H9 (cell line): Measurements from ENCODE around the gene CCDC186. TPM values are rescaled to one million over a fixed set of nuclear protein-coding genes. Genes with fewer than 3 reads are reported as not detected.
A peak's percentile ranks its signal among the peaks of the same experiment; 100 is the strongest.

Experiments
- DNase-seq: peaks from one replicate; pipeline ENCODE4 v3.0.0-alpha.2; 2017
- H2AFZ ChIP-seq: one replicate; pipeline ENCODE4 v1.6.1; 2013; ENCODE audit warnings: mild to moderate bottlenecking, low read length, control low read depth, moderate library complexity
- H2AK5ac ChIP-seq: 2 replicates; pipeline ENCODE4 v1.6.1; 2013; ENCODE audit warnings: low read length, control low read depth, mixed read lengths; ENCODE audit not compliant: insufficient read length
- H2BK120ac ChIP-seq: one replicate; pipeline ENCODE4 v1.6.1; 2013; ENCODE audit warnings: low read depth, mild to moderate bottlenecking, low read length, control low read depth, inconsistent platforms; ENCODE audit not compliant: poor library complexity, severe bottlenecking
- H2BK12ac ChIP-seq: 2 replicates; pipeline ENCODE4 v1.6.1; 2013; ENCODE audit warnings: low read length, control low read depth, mixed read lengths, low read depth; ENCODE audit not compliant: insufficient read length
- H2BK15ac ChIP-seq: 2 replicates; pipeline ENCODE4 v1.6.1; 2013; ENCODE audit warnings: low read depth, low read length, control low read depth
- H2BK20ac ChIP-seq: one replicate; pipeline ENCODE4 v1.6.1; 2013; ENCODE audit warnings: low read depth, mild to moderate bottlenecking, low read length, control low read depth, inconsistent platforms; ENCODE audit not compliant: poor library complexity, severe bottlenecking
- H2BK5ac ChIP-seq: 2 replicates; pipeline ENCODE4 v1.6.1; 2013; ENCODE audit warnings: low read length, control low read depth, mixed read lengths; ENCODE audit not compliant: insufficient read length
- H3K14ac ChIP-seq: 2 replicates; pipeline ENCODE4 v1.6.1; 2013; ENCODE audit warnings: low read length, control low read depth; ENCODE audit not compliant: insufficient read depth
- H3K18ac ChIP-seq: 2 replicates; pipeline ENCODE4 v1.6.1; 2013; ENCODE audit warnings: low read depth, mild to moderate bottlenecking, mixed read lengths, low read length, control low read depth; ENCODE audit not compliant: insufficient read length
- H3K23ac ChIP-seq: 2 replicates; pipeline ENCODE4 v1.6.1; 2013; ENCODE audit warnings: low read length, control low read depth, mixed read lengths, low read depth; ENCODE audit not compliant: insufficient read length
- H3K23me2 ChIP-seq: 2 replicates; pipeline ENCODE4 v1.6.1; 2013; ENCODE audit warnings: low read depth, mild to moderate bottlenecking, mixed read lengths, low read length, control low read depth; ENCODE audit not compliant: insufficient read length, poor library complexity, severe bottlenecking
- H3K27ac ChIP-seq: 2 replicates; pipeline ENCODE4 v1.5.1; 2013; ENCODE audit warnings: low read length, control low read depth, mixed read lengths, low read depth; ENCODE audit not compliant: insufficient read length
- H3K27me3 ChIP-seq: 2 replicates; pipeline ENCODE4 v1.6.1; 2013; ENCODE audit warnings: low read length, control low read depth, inconsistent platforms; ENCODE audit not compliant: insufficient read depth
- H3K4ac ChIP-seq: 2 replicates; pipeline ENCODE4 v1.6.1; 2013; ENCODE audit warnings: low read depth, mild to moderate bottlenecking, control low read depth, inconsistent platforms, low read length, moderate library complexity
- H3K4me1 ChIP-seq: 2 replicates; pipeline ENCODE4 v1.6.1; 2013; ENCODE audit warnings: low read length, control low read depth, inconsistent platforms; ENCODE audit not compliant: insufficient read depth
- H3K4me2 ChIP-seq: 2 replicates; pipeline ENCODE4 v1.6.1; 2013; ENCODE audit warnings: low read length, control low read depth, mixed read lengths; ENCODE audit not compliant: insufficient read length, insufficient read depth
- H3K56ac ChIP-seq: 2 replicates; pipeline ENCODE4 v1.6.1; 2013; ENCODE audit warnings: low read depth, mild to moderate bottlenecking, mixed read lengths, low read length, control low read depth; ENCODE audit not compliant: insufficient read length
- H3K79me1 ChIP-seq: 2 replicates; pipeline ENCODE4 v1.6.1; 2013; ENCODE audit warnings: low read depth, mild to moderate bottlenecking, moderate library complexity, low read length, control low read depth, inconsistent platforms; ENCODE audit not compliant: insufficient read depth, poor library complexity, severe bottlenecking
- H3K79me2 ChIP-seq: 2 replicates; pipeline ENCODE4 v1.6.1; 2013; ENCODE audit warnings: low read length, control low read depth, inconsistent platforms; ENCODE audit not compliant: insufficient read depth
- H3K9ac ChIP-seq: 2 replicates; pipeline ENCODE4 v1.6.1; 2013; ENCODE audit warnings: low read length, control low read depth, mixed read lengths; ENCODE audit not compliant: insufficient read length; ENCODE audit errors: extremely low read depth
- H3K9me3 ChIP-seq: one replicate; pipeline ENCODE4 v1.6.1; 2013; ENCODE audit warnings: low read depth, low read length, inconsistent platforms; ENCODE audit not compliant: control insufficient read depth
- H3T11ph ChIP-seq: one replicate; pipeline ENCODE4 v1.6.1; 2013; ENCODE audit warnings: mild to moderate bottlenecking, low read length, control low read depth, inconsistent platforms
- H4K20me1 ChIP-seq: one replicate; pipeline ENCODE4 v1.6.1; 2013; ENCODE audit not compliant: control insufficient read depth, insufficient read length, insufficient read depth
- H4K5ac ChIP-seq: 2 replicates; pipeline ENCODE4 v1.6.1; 2013; ENCODE audit warnings: low read depth, mild to moderate bottlenecking, mixed read lengths, low read length, control low read depth; ENCODE audit not compliant: insufficient read length
- H4K8ac ChIP-seq: replicated peaks from 2 replicates; pipeline ENCODE4 v1.6.1; 2013; ENCODE audit warnings: low read length, control low read depth, mixed read lengths, low read depth; ENCODE audit not compliant: insufficient read length
- H4K91ac ChIP-seq: 2 replicates; pipeline ENCODE4 v1.6.1; 2013; ENCODE audit warnings: low read depth, mild to moderate bottlenecking, moderate library complexity, mixed read lengths, low read length, control low read depth; ENCODE audit not compliant: insufficient read length
- H3K27ac Mint-ChIP-seq, 3 experiments: 2 replicates in 2 of 3; 3 replicates in 1 of 3; pipeline ENCODE4 v1.8.0; 2020 to 2021; ENCODE audit warnings: mixed read lengths in 3 of 3, mild to moderate bottlenecking in 1 of 3, moderate library complexity in 1 of 3
- H3K27me3 Mint-ChIP-seq: 2 replicates; pipeline ENCODE4 v1.8.0; 2021; ENCODE audit warnings: low read depth, mild to moderate bottlenecking, moderate library complexity, mixed read lengths
- H3K36me3 Mint-ChIP-seq, 3 experiments: 2 replicates in 2 of 3; 3 replicates in 1 of 3; pipeline ENCODE4 v1.8.0; 2020 to 2021; ENCODE audit warnings: low read depth in 3 of 3, mixed read lengths in 3 of 3; ENCODE audit not compliant: insufficient read depth in 1 of 3
- H3K4me1 Mint-ChIP-seq, 2 experiments: 2 replicates each; pipeline ENCODE4 v1.8.0; 2020; ENCODE audit warnings: mixed read lengths in 2 of 2
- H3K4me3 Mint-ChIP-seq, 2 experiments: 2 replicates in 1 of 2; 3 replicates in 1 of 2; pipeline ENCODE4 v1.8.0; 2020 to 2021; ENCODE audit warnings: mild to moderate bottlenecking in 2 of 2, mixed read lengths in 2 of 2, moderate library complexity in 1 of 2
- H3K9me3 Mint-ChIP-seq, 2 experiments: 2 replicates in 1 of 2; 3 replicates in 1 of 2; pipeline ENCODE4 v1.8.0; 2020; ENCODE audit warnings: mild to moderate bottlenecking in 2 of 2, mixed read lengths in 2 of 2, moderate library complexity in 1 of 2
- WGBS: extraction: QIAGEN DNeasy Blood & Tissue Kit; methylation state at CpG from one replicate; pipeline ENCODE4 v1.1.7; 2013; ENCODE audit warnings: missing lambda C conversion rate, low lambda C conversion rate, mixed read lengths; ENCODE audit not compliant: insufficient read length; ENCODE audit errors: extremely low coverage; 5-methylcytosine and 5-hydroxymethylcytosine counted together
- total RNA-seq: library from RNA; stranded (reverse); gene quantifications from 2 replicates; pipeline ENCODE4 v1.2.1, GENCODE V29; 2021
- TF ChIP-seq, protein P1 (sequence below): fragments of 200-600 bp; sonication (generic); conservative IDR thresholded peaks from 3 replicates; pipeline ENCODE4 v1.8.0; 2021; ENCODE audit warnings: antibody characterized with exemption, mild to moderate bottlenecking

Gene CCDC186
- total RNA-seq, 1 experiment from 2014 or later = 16.7 TPM

DNA sequence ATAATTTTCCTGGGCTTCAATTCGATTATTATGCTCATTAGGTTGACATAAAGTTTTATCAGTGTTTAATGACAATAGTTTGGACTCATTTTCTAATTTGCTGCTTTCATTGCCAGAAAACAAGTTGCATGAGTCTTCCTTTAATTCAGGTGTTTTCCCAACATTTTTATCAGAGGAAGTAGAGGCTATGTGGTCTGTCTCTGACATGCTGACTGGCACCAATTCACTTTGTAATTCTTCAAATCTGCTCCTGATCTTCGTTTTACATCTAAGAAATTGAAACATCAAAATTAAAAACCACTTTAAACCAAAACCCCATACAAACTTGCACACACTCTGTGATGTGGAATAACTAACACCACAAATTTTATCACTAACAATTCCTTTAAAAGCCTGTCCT lies 10.9 kb downstream of the CCDC186 start:
- H3K56ac ChIP-seq = no peak overlapping the region
- no peak overlapping the region for H3K4me2 ChIP-seq
- no peak overlapping the region for H3K9ac ChIP-seq
- H2BK20ac ChIP-seq = no peak overlapping the region
- H4K91ac ChIP-seq = no peak overlapping the region
- no peak overlapping the region for H2AFZ ChIP-seq
- no peaks in the 10 kb centered on the region for H4K20me1 ChIP-seq
- no peak overlapping the region for H3K4ac ChIP-seq
- Mint-ChIP-seq H3K4me3 (no peak overlapping the region), H3K9me3 (peaks cover 0 to 3% of the 10 kb centered on the region in 2 experiments; a peak in 3 of 5 replicates), H3K36me3 (peaks cover 7 to 25% (median 22%) of the 10 kb centered on the region in 3 experiments; a peak in 6 of 7 replicates), H3K27ac (peak overlapping the region in 1 of 3 experiments; percentile 59; a peak in 4 of 7 replicates), H3K27me3 (no peaks in the 10 kb centered on the region), H3K4me1 (peaks cover 23 to 29% of the 10 kb centered on the region in 2 experiments)
- H4K5ac ChIP-seq = no peak overlapping the region
- peaks cover 8% of the 10 kb centered on the region for H3K79me1 ChIP-seq
- TF ChIP-seq, protein P1, sequence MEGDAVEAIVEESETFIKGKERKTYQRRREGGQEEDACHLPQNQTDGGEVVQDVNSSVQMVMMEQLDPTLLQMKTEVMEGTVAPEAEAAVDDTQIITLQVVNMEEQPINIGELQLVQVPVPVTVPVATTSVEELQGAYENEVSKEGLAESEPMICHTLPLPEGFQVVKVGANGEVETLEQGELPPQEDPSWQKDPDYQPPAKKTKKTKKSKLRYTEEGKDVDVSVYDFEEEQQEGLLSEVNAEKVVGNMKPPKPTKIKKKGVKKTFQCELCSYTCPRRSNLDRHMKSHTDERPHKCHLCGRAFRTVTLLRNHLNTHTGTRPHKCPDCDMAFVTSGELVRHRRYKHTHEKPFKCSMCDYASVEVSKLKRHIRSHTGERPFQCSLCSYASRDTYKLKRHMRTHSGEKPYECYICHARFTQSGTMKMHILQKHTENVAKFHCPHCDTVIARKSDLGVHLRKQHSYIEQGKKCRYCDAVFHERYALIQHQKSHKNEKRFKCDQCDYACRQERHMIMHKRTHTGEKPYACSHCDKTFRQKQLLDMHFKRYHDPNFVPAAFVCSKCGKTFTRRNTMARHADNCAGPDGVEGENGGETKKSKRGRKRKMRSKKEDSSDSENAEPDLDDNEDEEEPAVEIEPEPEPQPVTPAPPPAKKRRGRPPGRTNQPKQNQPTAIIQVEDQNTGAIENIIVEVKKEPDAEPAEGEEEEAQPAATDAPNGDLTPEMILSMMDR = no peak
- H2BK15ac ChIP-seq = no peak overlapping the region
- H3K9me3 ChIP-seq = no peaks in the 10 kb centered on the region
- H3K79me2 ChIP-seq = no peaks in the 10 kb centered on the region; the same call in 1 of the 2 replicates
- no peak overlapping the region for H3T11ph ChIP-seq
- 100% methylated on average over 1 of the region's 2 CpGs for WGBS
- no peak overlapping the region for H3K23ac ChIP-seq
- H2BK120ac ChIP-seq = no peak overlapping the region
- no peak overlapping the region for H2BK5ac ChIP-seq
- no peak overlapping the region for H3K18ac ChIP-seq
- no peak for DNase-seq
- H3K14ac ChIP-seq = no peak overlapping the region
- no peak overlapping the region for H2BK12ac ChIP-seq
- H3K27me3 ChIP-seq = no peaks in the 10 kb centered on the region
- no peaks in the 10 kb centered on the region for H3K23me2 ChIP-seq
- H4K8ac ChIP-seq = no peak overlapping the region
- no peak overlapping the region for H3K27ac ChIP-seq
- H3K4me1 ChIP-seq = peaks cover 2% of the 10 kb centered on the region; the same call in 1 of the 2 replicates
- H2AK5ac ChIP-seq = no peak overlapping the region
